Measurements from ENCODE around the gene TTR.

Gene TTR

DNA sequence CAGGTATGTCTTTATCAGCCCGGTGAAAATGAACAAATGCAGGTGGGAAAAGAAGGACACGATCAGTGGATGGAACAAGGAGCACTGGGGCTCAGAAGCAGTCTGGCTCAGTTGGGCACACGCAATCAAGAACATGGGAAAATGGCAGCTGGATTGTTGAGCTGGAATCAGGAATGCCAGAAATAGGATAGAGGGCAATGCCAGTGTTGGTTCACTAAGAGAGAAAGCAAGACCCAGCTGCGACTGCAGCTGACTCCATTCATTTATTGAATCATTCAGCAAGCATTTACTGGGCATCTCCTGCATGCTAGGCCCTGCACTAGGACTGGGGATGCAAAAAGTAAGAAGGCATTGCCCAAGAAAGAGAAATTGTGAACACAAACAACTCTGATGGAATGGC, 13.6 kb upstream of the TTR start:
- no peak overlapping the region for H3K27ac ChIP-seq
- TF ChIP-seq, protein P1, sequence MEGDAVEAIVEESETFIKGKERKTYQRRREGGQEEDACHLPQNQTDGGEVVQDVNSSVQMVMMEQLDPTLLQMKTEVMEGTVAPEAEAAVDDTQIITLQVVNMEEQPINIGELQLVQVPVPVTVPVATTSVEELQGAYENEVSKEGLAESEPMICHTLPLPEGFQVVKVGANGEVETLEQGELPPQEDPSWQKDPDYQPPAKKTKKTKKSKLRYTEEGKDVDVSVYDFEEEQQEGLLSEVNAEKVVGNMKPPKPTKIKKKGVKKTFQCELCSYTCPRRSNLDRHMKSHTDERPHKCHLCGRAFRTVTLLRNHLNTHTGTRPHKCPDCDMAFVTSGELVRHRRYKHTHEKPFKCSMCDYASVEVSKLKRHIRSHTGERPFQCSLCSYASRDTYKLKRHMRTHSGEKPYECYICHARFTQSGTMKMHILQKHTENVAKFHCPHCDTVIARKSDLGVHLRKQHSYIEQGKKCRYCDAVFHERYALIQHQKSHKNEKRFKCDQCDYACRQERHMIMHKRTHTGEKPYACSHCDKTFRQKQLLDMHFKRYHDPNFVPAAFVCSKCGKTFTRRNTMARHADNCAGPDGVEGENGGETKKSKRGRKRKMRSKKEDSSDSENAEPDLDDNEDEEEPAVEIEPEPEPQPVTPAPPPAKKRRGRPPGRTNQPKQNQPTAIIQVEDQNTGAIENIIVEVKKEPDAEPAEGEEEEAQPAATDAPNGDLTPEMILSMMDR (conservative IDR thresholded peaks at IDR 0.05): no peak
- no peak for TF ChIP-seq ZFX (IDR thresholded peaks at IDR 0.05)

DNA sequence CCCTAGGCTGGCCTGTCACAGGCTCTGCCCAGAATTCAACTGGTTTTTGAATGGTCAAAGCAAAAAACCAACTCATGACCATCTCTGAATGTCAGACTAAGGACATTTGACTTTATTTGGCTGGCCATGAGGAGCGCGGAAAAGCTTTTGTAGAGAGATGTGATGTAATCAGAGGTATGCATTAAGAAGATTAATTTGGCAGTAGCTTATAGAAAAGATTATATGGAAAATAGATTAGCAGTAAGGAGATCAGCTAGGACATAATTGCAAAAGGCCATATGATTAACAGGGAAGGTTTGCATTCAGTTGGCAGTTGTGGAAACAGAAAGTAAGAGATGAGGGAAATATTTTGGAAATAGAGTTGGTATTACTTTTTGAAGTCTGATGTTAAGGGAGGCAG, 12.3 kb upstream of the TTR start:
- H3K27ac ChIP-seq: no peak overlapping the region
- TF ChIP-seq, protein P1 (conservative IDR thresholded peaks at IDR 0.05): no peak
- TF ChIP-seq ZFX (IDR thresholded peaks at IDR 0.05): no peak

DNA sequence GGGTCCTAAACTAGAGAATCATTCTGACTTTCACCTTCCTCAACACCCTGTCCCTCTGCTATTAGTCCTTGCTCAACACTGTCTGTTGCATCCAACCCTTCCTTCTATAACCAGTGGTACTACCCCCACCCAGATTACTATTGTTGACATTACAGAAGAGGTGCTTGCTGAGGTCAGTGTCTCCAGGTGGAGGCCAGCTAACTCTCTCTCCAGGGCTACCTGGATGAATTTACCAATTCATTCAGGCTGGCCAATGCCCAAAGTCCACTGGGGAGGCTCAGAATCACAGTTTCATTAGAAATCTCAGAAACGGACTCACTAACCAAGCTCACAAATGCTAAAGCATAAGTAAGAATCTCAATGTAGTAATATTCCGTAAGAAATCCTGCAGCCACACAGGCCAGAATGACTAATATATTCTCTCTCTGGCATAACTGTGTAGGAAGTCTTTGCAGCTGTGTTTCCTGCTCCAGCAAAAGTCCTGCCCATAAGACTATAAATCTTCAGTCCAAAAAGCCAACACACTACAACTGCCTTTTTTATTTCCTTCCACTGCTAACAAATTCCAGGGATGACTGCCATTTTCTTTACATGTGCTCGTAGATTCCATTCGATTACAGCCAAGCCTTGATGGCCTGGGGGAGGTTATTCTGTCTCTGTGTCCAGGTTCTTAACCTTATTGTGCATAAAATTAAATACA, 10.0 kb upstream of the TTR start:
- H3K27ac ChIP-seq: no peak overlapping the region
- TF ChIP-seq ZFX (IDR thresholded peaks at IDR 0.05): no peak
- TF ChIP-seq, protein P1 (conservative IDR thresholded peaks at IDR 0.05): no peak

DNA sequence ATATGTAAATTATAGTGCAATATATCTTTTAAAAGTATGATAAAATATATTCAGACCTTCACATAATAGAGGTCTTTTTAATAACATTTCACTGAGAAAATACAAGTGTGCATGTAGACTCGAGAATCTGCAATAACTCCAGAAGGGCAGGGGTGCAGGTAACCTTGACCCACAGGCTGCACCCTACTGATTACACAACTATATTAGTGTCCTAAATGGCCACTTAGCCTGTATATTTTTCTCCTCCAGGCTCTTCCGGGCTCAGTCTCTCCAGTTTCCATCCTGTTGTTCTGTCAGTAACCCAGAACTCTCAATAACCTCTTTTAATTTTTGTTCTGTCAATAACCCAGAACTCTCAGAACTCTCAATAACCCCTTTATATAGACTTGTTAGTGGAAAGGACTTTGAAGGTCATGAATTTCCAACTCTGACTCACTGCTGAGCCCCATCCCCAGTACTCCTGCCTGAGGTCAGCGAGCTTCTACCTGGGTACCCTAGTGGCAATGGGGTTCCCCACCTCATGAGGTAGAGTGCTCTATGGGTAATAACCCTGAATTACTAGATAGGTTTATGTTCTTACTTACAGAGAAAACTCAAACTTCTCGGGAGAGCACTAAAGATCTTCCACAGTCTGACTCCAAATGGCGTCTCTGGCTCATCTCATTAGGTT, 8.4 kb upstream of the TTR start:
- TF ChIP-seq ZFX (IDR thresholded peaks at IDR 0.05): no peak
- TF ChIP-seq, protein P1 (conservative IDR thresholded peaks at IDR 0.05): no peak
- H3K27ac ChIP-seq: no peak overlapping the region

DNA sequence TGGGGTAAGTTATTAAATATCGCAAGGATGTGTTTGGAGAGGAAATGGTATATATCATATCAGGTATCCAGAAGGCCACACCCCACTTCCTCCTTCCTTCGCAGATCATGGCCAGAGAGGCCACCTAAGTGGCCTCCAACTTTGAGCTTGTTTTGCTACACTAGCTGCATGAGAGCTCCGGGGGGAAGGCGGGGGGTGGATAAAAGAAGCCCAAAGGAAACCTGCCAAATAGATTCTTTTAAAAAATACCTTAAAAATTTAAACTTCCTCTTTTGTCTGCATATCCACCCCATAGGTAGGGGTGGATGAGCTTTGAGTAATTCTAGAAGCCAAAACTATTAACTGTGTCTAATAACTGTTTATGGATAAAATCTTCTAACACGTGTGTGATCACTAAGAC, 5.7 kb upstream of the TTR start:
- no peak overlapping the region for H3K27ac ChIP-seq
- TF ChIP-seq ZFX (IDR thresholded peaks at IDR 0.05): no peak
- TF ChIP-seq, protein P1 (conservative IDR thresholded peaks at IDR 0.05): no peak

DNA sequence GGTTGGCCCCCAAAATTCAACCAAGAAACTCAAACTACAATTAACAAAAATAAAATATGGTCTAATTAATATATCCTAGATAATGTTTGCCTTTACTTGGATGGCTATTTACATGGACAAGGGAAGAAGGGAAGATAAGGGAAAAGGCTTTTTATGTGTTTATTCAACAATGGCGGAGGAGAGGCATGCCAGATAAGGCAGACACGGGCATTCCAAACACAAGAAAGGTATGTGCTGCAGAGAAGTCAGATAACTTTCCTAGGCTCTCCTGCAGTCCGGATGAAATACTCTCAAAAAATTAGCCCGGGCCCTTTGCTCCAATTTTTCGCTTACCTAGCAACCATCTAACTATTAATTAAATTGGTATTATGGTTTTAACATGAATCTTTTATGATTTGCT, 5.1 kb upstream of the TTR start:
- TF ChIP-seq, protein P1 (conservative IDR thresholded peaks at IDR 0.05): no peak
- TF ChIP-seq ZFX (IDR thresholded peaks at IDR 0.05): no peak
- no peak overlapping the region for H3K27ac ChIP-seq

DNA sequence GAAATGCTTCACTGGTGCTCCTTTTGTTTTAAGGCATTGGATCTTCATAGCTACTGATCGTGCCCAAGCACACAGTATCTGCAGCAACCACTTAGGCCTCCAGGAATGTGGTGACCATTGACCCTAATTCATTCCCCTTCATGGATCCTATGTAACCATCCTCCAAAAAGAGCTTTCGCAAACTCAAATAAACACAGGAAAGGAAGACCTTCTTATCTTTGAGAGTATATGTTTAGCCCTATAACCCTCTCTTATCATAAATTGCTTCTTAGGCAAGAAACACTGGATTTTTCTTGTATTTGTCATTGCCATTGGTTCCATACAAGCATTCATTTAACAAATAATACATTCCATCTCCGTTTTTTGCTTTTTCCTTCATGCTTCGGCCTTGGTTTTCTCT, 4.1 kb upstream of the TTR start:
- no peak overlapping the region for H3K27ac ChIP-seq
- TF ChIP-seq, protein P1 (conservative IDR thresholded peaks at IDR 0.05): no peak
- no peak for TF ChIP-seq ZFX (IDR thresholded peaks at IDR 0.05)
